DND-41 (cell line): ENCODE results near the gene RICTOR.

ENCODE experiments used
- ATAC-seq: fragments of 200-7000 bp; cut with Tn5 transposase; 3 replicates; pipeline ENCODE4 v1.9.1; 2021; ENCODE audit warnings: low read depth; ENCODE audit not compliant: insufficient read depth
- DNase-seq: peaks from one replicate; pipeline ENCODE4 v3.0.0-alpha.2; 2020
- H2AFZ ChIP-seq: 2 replicates; pipeline ENCODE4 v1.6.0; 2012; ENCODE audit warnings: low read depth, low read length
- H3K27ac ChIP-seq: 2 replicates; pipeline ENCODE4 v1.5.1; 2012; ENCODE audit warnings: low read length, inconsistent platforms
- H3K27me3 ChIP-seq: fragments of 200-600 bp; sonication (generic); 2 replicates; pipeline ENCODE4 v1.6.0; 2012; ENCODE audit warnings: low read length, mild to moderate bottlenecking, inconsistent platforms; ENCODE audit not compliant: insufficient read depth, poor library complexity
- H3K36me3 ChIP-seq: 2 replicates; pipeline ENCODE4 v1.5.1; 2012; ENCODE audit warnings: low read length, inconsistent platforms; ENCODE audit not compliant: insufficient read depth
- H3K4me1 ChIP-seq: 2 replicates; pipeline ENCODE4 v1.5.1; 2012; ENCODE audit warnings: mild to moderate bottlenecking, low read length; ENCODE audit not compliant: insufficient read depth
- H3K4me2 ChIP-seq: 2 replicates; pipeline ENCODE4 v1.6.0; 2012; ENCODE audit warnings: mild to moderate bottlenecking, moderate library complexity, low read length, inconsistent platforms; ENCODE audit not compliant: insufficient read depth
- H3K4me3 ChIP-seq, 2 experiments: fragments of 200-600 bp in 1 of 2; shearing (Covaris generic) in 1 of 2; 2 replicates each; pipeline ENCODE4 v1.5.1; 2012 to 2016; ENCODE audit warnings: inconsistent platforms in 2 of 2, low read length in 2 of 2, mild to moderate bottlenecking in 2 of 2, low read depth in 1 of 2, moderate library complexity in 1 of 2
- H3K79me2 ChIP-seq: 2 replicates; pipeline ENCODE4 v1.6.0; 2012; ENCODE audit warnings: low read length, inconsistent platforms; ENCODE audit not compliant: insufficient read depth
- H3K9ac ChIP-seq: 2 replicates; pipeline ENCODE4 v1.6.0; 2012; ENCODE audit warnings: low read depth, mild to moderate bottlenecking, inconsistent platforms, low read length, moderate library complexity
- H3K9me3 ChIP-seq: 2 replicates; pipeline ENCODE4 v1.5.1; 2012; ENCODE audit warnings: low read length, moderate library complexity, mild to moderate bottlenecking, inconsistent platforms; ENCODE audit not compliant: insufficient read depth, severe bottlenecking
- H4K20me1 ChIP-seq: 2 replicates; pipeline ENCODE4 v1.6.0; 2012; ENCODE audit warnings: low read length; ENCODE audit not compliant: insufficient read depth
- EZH2 ChIP-seq: IDR thresholded peaks from 3 replicates; pipeline ENCODE4 v1.6.1; 2012; ENCODE audit warnings: borderline replicate concordance, low read depth, mild to moderate bottlenecking, moderate library complexity, low read length, inconsistent platforms; ENCODE audit not compliant: severe bottlenecking
- TF ChIP-seq, protein P1 (sequence below): IDR thresholded peaks from 2 replicates; pipeline ENCODE4 v1.5.1; 2012; ENCODE audit warnings: borderline replicate concordance, low read length, moderate library complexity, mild to moderate bottlenecking; ENCODE audit not compliant: poor library complexity, severe bottlenecking; ENCODE audit errors: extremely low read depth

The RICTOR gene

DNA sequence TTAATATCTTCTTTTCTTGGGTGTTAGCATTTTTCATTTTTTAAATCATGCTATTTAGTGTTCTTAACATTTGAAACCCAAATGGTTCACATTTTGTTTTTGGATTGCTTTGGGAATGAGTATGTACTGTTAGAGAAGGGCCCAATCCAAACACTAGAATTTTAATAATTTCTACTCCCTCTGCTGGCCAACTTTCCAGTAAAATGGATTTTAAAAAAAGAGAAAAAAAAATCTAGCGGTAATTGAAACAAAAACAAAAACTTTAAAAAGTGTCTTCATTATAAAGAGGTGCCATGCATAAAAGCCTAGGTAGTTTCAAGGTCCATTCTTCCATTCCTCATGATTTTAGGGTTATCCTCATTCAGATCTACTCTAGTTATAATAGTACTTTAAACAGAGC is 32.1 kb upstream of the RICTOR start:
- 0 out of 2 replicates have a peak, but pooled peaks cover under 1% of the 10 kb centered on the region for H3K4me1 ChIP-seq
- H3K27ac ChIP-seq: no peak overlapping the region

DNA sequence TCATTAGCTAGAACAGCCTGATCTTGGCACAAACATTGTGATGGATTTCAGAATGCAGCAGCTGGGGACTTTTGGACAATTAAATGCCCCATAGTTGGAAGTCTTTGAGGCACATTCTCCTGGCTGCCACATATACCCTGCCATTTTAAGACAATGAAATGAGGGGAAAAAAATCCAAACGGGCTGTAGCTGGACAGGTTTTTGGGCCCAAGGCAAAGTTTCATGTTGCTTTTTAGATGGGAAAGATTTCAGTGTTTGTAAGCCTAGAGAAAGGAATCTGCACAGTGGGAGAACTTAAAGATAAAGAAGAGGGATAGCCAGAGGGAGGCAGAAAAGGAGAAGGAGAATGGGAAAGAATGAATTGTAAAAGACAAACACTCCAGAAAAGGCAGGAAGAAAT is 30.0 kb upstream of the RICTOR start:
- H3K36me3 ChIP-seq: no peaks in the 10 kb centered on the region
- peaks cover 13% of the 10 kb centered on the region for H3K4me1 ChIP-seq
- H2AFZ ChIP-seq: no peak overlapping the region
- H3K27ac ChIP-seq: no peak overlapping the region
- no peak for ATAC-seq
- no peaks in the 10 kb centered on the region for H3K79me2 ChIP-seq
- no peaks in the 10 kb centered on the region for H4K20me1 ChIP-seq
- no peak overlapping the region for H3K4me3 ChIP-seq
- H3K4me2 ChIP-seq: no peak overlapping the region
- H3K9me3 ChIP-seq: no peaks in the 10 kb centered on the region
- H3K9ac ChIP-seq: no peak overlapping the region
- no peaks in the 10 kb centered on the region for H3K27me3 ChIP-seq
- no peak for DNase-seq
- no peak for TF ChIP-seq EZH2
- TF ChIP-seq, protein P1, sequence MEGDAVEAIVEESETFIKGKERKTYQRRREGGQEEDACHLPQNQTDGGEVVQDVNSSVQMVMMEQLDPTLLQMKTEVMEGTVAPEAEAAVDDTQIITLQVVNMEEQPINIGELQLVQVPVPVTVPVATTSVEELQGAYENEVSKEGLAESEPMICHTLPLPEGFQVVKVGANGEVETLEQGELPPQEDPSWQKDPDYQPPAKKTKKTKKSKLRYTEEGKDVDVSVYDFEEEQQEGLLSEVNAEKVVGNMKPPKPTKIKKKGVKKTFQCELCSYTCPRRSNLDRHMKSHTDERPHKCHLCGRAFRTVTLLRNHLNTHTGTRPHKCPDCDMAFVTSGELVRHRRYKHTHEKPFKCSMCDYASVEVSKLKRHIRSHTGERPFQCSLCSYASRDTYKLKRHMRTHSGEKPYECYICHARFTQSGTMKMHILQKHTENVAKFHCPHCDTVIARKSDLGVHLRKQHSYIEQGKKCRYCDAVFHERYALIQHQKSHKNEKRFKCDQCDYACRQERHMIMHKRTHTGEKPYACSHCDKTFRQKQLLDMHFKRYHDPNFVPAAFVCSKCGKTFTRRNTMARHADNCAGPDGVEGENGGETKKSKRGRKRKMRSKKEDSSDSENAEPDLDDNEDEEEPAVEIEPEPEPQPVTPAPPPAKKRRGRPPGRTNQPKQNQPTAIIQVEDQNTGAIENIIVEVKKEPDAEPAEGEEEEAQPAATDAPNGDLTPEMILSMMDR: no peak

More for the DNA sequence above, 32.1 kb upstream of the RICTOR start:
- Histone ChIP-seq H3K9me3 (no peaks in the 10 kb centered on the region), H3K4me3 (no peak overlapping the region), H3K36me3 (no peaks in the 10 kb centered on the region), H4K20me1 (no peaks in the 10 kb centered on the region), H3K9ac (no peak overlapping the region), H2AFZ (no peak overlapping the region), H3K79me2 (no peaks in the 10 kb centered on the region), H3K4me2 (no peak overlapping the region), H3K27me3 (no peaks in the 10 kb centered on the region)
- ATAC-seq (no peak), DNase-seq (no peak)
- no peak for TF ChIP-seq EZH2
- TF ChIP-seq, protein P1: peak; percentile 13

DNA sequence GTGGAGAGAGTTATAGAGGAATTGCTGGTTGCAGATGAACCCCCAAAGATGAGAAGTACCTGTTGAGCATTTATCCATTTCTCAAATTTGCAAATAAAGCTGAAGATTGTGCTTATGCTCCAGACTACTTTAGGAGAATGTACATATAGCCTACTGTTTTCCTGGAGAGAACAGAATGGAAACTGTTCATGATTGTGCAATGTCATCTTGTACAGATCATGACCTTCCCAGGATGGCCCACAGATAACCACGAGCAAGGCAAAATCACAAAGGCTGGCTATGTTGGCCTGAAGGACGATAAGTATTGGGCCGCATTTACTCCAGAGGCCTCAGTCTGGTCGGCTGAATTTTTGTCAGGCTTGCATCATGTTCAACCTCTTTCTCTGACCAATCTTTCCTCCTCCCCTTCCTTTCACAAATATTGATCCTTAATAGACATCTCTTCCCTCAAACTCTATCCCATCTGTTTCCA is 28.5 kb upstream of the RICTOR start:
- peaks cover 13% of the 10 kb centered on the region for H3K4me1 ChIP-seq
- H3K4me2 ChIP-seq: no peak overlapping the region
- no peak for DNase-seq
- ATAC-seq: no peak
- TF ChIP-seq EZH2: no peak
- TF ChIP-seq, protein P1: no peak
- H3K9me3 ChIP-seq: no peaks in the 10 kb centered on the region
- H3K9ac ChIP-seq: no peak overlapping the region
- H3K27me3 ChIP-seq: no peaks in the 10 kb centered on the region
- no peaks in the 10 kb centered on the region for H3K36me3 ChIP-seq
- H4K20me1 ChIP-seq: no peaks in the 10 kb centered on the region
- H2AFZ ChIP-seq: no peak overlapping the region
- H3K27ac ChIP-seq: no peak overlapping the region
- no peak overlapping the region for H3K4me3 ChIP-seq
- H3K79me2 ChIP-seq: no peaks in the 10 kb centered on the region
